ENCODE data around the gene PNPLA7. TPM values are rescaled to one million over a fixed set of nuclear protein-coding genes. Genes with fewer than 3 reads are reported as not detected.
"Not testable (repeated sequence)": the region's sequence is repeated elsewhere in the genome, so short reads cannot be mapped to it uniquely, and the experiment has no call there.

Gene PNPLA7
- total and polyA plus RNA-seq, 10 of the 15 experiments (the other 5 are each of a cell fraction or from before 2014, with no cell fraction given), result 0.04 to 0.85 (median 0.19) TPM; not detected in 1

- TF ChIP-seq KAT2A (conservative IDR thresholded peaks at IDR 0.05; ENCODE audit: control insufficient read depth, low read depth, low read length), result no peak
Observed at GRCh38 chr9:137515338-137515724, 34.9 kb downstream of the PNPLA7 start (continued).

GRCh38 chr9:137514691-137515337, 35.4 kb downstream of the PNPLA7 start:
- DNase-seq (ENCODE audit: low read depth, low spot score) (no peak), ATAC-seq (no peak; the same call in 2 of the 3 replicates)

GRCh38 chr9:137513801-137514570, 36.2 kb downstream of the PNPLA7 start:
- DNase-seq (ENCODE audit: low read depth, low spot score), result not testable (repeated sequence)

More at GRCh38 chr9:137514691-137515337, 35.4 kb downstream of the PNPLA7 start:
- Histone ChIP-seq H2AFZ (ENCODE audit: control insufficient read depth, low read depth, low read length) (no peak overlapping the region), H3K27me3 (replicated peaks in 1 of 2; ENCODE audit: control insufficient read depth in 2 of 2, insufficient read depth in 2 of 2, low read length in 1 of 2) (no peaks in the 10 kb centered on the region), H4K20me1 (ENCODE audit: control insufficient read depth, insufficient read depth) (no peaks in the 10 kb centered on the region), H3K9ac (ENCODE audit: control insufficient read depth, insufficient read depth, low read length) (no peak overlapping the region), H3K27ac (ENCODE audit: control insufficient read depth, insufficient read depth) (no peak overlapping the region), H3K9me3 (replicated peaks; ENCODE audit: control insufficient read depth, insufficient read depth, low read length) (no peaks in the 10 kb centered on the region), H3K79me2 (ENCODE audit: control insufficient read depth, insufficient read depth, low read length) (no peaks in the 10 kb centered on the region), H3K36me3 (ENCODE audit: control insufficient read depth in 2 of 2, insufficient read depth in 2 of 2, low read length in 1 of 2) (no peaks in the 10 kb centered on the region), H3K4me1 (ENCODE audit: control insufficient read depth, insufficient read depth, low read length) (peaks cover 8% of the 10 kb centered on the region), H3K4me3 (no peak overlapping the region), H3K4me2 (ENCODE audit: control insufficient read depth, insufficient read depth) (no peak overlapping the region)
- in situ Hi-C loops (cut with MboI), result no loop called here
- ChIA-PET POLR2A (no interaction called here), SMC1A (ENCODE audit: uncharacterized antibody, unreplicated experiment) (no interaction called here), RAD21 (ENCODE audit: unreplicated experiment) (no interaction called here), CTCF (interaction anchor here (0.6 kb wide), 1 partner anchor 11 kb away, joined by 3 read pairs; no protein-coding TSS in a partner anchor)
- intact Hi-C loops (cut with micrococcal nuclease; ENCODE audit: unreplicated experiment), result no loop called here
- no peak for FAIRE-seq
- no TSS peak for BruUV-seq (replicated peaks)
- 54% methylated on average over 30 of the region's 30 CpGs for WGBS (ENCODE audit: insufficient coverage, insufficient replicate concordance, low lambda C conversion rate, missing lambda C conversion rate)
- no peak for TF ChIP-seq ZNF24 (IDR thresholded peaks at IDR 0.05)
- no peak for TF ChIP-seq SUZ12 (IDR thresholded peaks at IDR 0.05; ENCODE audit: unreplicated experiment)

More at GRCh38 chr9:137513801-137514570, 36.2 kb downstream of the PNPLA7 start:
- H3K9me3 ChIP-seq (replicated peaks; ENCODE audit: control insufficient read depth, insufficient read depth, low read length); in situ Hi-C loops (cut with MboI); POLR2A ChIA-PET; FAIRE-seq; H3K9ac ChIP-seq (ENCODE audit: control insufficient read depth, insufficient read depth, low read length); CTCF ChIA-PET; H3K36me3 ChIP-seq (ENCODE audit: control insufficient read depth in 2 of 2, insufficient read depth in 2 of 2, low read length in 1 of 2); H3K4me1 ChIP-seq (ENCODE audit: control insufficient read depth, insufficient read depth, low read length); BruUV-seq (replicated peaks); SMC1A ChIA-PET (ENCODE audit: uncharacterized antibody, unreplicated experiment); H3K4me3 ChIP-seq; H3K4me2 ChIP-seq (ENCODE audit: control insufficient read depth, insufficient read depth); H4K20me1 ChIP-seq (ENCODE audit: control insufficient read depth, insufficient read depth); H3K27ac ChIP-seq (ENCODE audit: control insufficient read depth, insufficient read depth); RAD21 ChIA-PET (ENCODE audit: unreplicated experiment); H3K27me3 ChIP-seq (replicated peaks in 1 of 2; ENCODE audit: control insufficient read depth in 2 of 2, insufficient read depth in 2 of 2, low read length in 1 of 2); ATAC-seq; H3K79me2 ChIP-seq (ENCODE audit: control insufficient read depth, insufficient read depth, low read length); H2AFZ ChIP-seq (ENCODE audit: control insufficient read depth, low read depth, low read length); intact Hi-C loops (cut with micrococcal nuclease; ENCODE audit: unreplicated experiment): not testable (repeated sequence)
- 33% methylated on average over 42 of the region's 42 CpGs for WGBS (ENCODE audit: insufficient coverage, insufficient replicate concordance, low lambda C conversion rate, missing lambda C conversion rate)

Data from GM12878 (cell line).